Measurements from ENCODE around the gene PPP1R2C.

Gene PPP1R2C

GRCh38 chrX:42778096-42778495 is at the start of gene PPP1R2C:
TSS of gene PPP1R2C (minus strand) at chrX:42778163. CDS start at chrX:42778079, 84 bp downstream.
- no peak for DNase-seq

GRCh38 chrX:42825201-42825600 is 47.2 kb upstream of the PPP1R2C start:
- DNase-seq = no peak

GRCh38 chrX:42824541-42824940 is 46.6 kb upstream of the PPP1R2C start:
- DNase-seq = no peak

GRCh38 chrX:42823443-42823842 is 45.5 kb upstream of the PPP1R2C start:
- no peak for DNase-seq

GRCh38 chrX:42821803-42822443 is 44.0 kb upstream of the PPP1R2C start:
- DNase-seq = no peak

- no peak for DNase-seq
These were observed 40.4 kb upstream of the PPP1R2C start for GRCh38 chrX:42818151-42818921.

GRCh38 chrX:42809569-42809968 is 31.6 kb upstream of the PPP1R2C start:
- DNase-seq = no peak

- no peak for DNase-seq
These were observed 29.4 kb upstream of the PPP1R2C start for GRCh38 chrX:42807393-42807792.

- DNase-seq = no peak
These were observed 26.6 kb upstream of the PPP1R2C start for GRCh38 chrX:42804524-42804923.

GRCh38 chrX:42803320-42803719 is 25.4 kb upstream of the PPP1R2C start:
- no peak for DNase-seq

GRCh38 chrX:42797651-42798269 is 19.8 kb upstream of the PPP1R2C start:
- no peak for DNase-seq

GRCh38 chrX:42783451-42783850 is 5.5 kb upstream of the PPP1R2C start:
- DNase-seq = no peak

- no peak for DNase-seq
These were observed 1.8 kb downstream of the PPP1R2C start for GRCh38 chrX:42776195-42776594.

GRCh38 chrX:42772874-42773273 is 5.1 kb downstream of the PPP1R2C start:
- no peak for DNase-seq

GRCh38 chrX:42771506-42772335 is 6.2 kb downstream of the PPP1R2C start:
- no peak for DNase-seq

- no peak for DNase-seq
These were observed 7.4 kb downstream of the PPP1R2C start for GRCh38 chrX:42770566-42770965.

GRCh38 chrX:42759881-42760280 is 18.1 kb downstream of the PPP1R2C start:
- no peak for DNase-seq

GRCh38 chrX:42755815-42756214 is 22.1 kb downstream of the PPP1R2C start:
- DNase-seq = no peak

- DNase-seq = no peak
These were observed 23.4 kb downstream of the PPP1R2C start for GRCh38 chrX:42754603-42755002.

GRCh38 chrX:42754115-42754514 is 23.8 kb downstream of the PPP1R2C start:
- no peak for DNase-seq

GRCh38 chrX:42752730-42753129 is 25.2 kb downstream of the PPP1R2C start:
- no peak for DNase-seq

GRCh38 chrX:42751573-42751972 is 26.4 kb downstream of the PPP1R2C start:
- no peak for DNase-seq
